CD1c-positive myeloid dendritic cell (primary cell): ENCODE measurements around the gene ANKLE2.
A peak's percentile ranks its signal among the peaks of the same experiment; 100 is the strongest.

ENCODE experiments used
- DNase-seq: peaks from one replicate; pipeline ENCODE4 v3.0.0-alpha.2; 2016; ENCODE audit errors: extremely low spot score

Gene ANKLE2

GRCh38 chr12:132687211-132688164 is 74.1 kb downstream of the ANKLE2 start, which contains the start of the genes POLE and PXMP2:
TSS of gene POLE (minus strand) at chr12:132687342. CDS start at chr12:132687315, 27 bp downstream.
TSS of gene PXMP2 (plus strand) at chr12:132687587. CDS start at chr12:132687671, 84 bp downstream.
- peak; percentile 98 for DNase-seq

GRCh38 chr12:132686825-132687210 is 74.8 kb downstream of the ANKLE2 start:
- DNase-seq: peak; percentile 18

- DNase-seq: no peak
Measured at GRCh38 chr12:132685400-132685799, 76.2 kb downstream of the ANKLE2 start.

- DNase-seq: no peak
Measured at GRCh38 chr12:132677492-132677891, 84.1 kb downstream of the ANKLE2 start.

- no peak for DNase-seq
Measured at GRCh38 chr12:132675757-132676432, 85.7 kb downstream of the ANKLE2 start.
